ENCODE data around the gene ZFP36.

The ZFP36 gene

DNA sequence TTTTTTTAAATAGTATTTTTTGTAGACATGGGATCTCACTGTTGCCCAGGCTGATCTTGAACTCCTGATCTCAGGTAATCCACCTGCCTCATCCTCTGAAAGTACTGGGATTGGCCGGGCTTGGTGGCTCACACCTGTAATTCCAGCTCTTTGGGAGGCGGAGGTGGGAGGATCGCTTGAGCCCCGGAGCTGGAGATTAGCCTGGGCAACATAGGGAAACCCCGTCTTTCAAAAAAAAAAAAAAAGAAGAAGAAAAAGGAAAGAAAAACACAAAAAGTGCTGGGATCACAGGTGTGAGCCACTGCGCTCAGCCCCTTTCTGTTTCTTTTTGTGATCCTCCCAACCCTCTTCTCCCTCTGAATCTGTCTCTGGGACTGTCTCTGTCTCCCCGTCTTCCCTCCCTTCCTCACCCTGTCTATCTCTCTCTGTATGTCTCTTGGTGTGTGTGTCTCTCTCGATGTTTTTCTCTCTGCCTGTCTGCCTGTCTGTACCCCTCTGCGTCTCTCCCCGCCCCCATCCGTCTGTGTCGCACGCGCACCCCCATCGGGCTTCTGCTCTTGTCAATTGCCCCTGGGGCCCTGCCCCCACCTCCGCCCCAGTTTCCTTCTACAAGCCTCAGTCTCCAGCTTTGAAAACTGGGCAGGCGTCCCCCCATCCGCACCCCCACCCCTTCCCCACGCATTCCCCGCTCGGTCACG, 540 bp upstream of the ZFP36 start:
- DNase-seq (ENCODE audit: low read depth): peak; percentile 82

DNA sequence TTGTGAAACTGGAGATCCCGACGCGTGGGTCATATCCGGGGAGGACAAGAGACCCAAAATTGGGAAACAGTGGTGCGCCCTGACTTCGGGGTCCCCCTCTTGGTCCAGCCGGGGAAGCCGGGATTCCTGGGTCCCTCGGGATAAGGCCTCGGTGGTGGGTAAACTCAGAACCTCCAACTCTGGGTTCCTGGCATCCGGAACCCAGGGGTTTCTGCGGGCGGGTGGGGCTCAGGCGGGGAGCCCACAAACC, 688 bp downstream of the ZFP36 start:
- no peak for DNase-seq (ENCODE audit: low read depth)

DNA sequence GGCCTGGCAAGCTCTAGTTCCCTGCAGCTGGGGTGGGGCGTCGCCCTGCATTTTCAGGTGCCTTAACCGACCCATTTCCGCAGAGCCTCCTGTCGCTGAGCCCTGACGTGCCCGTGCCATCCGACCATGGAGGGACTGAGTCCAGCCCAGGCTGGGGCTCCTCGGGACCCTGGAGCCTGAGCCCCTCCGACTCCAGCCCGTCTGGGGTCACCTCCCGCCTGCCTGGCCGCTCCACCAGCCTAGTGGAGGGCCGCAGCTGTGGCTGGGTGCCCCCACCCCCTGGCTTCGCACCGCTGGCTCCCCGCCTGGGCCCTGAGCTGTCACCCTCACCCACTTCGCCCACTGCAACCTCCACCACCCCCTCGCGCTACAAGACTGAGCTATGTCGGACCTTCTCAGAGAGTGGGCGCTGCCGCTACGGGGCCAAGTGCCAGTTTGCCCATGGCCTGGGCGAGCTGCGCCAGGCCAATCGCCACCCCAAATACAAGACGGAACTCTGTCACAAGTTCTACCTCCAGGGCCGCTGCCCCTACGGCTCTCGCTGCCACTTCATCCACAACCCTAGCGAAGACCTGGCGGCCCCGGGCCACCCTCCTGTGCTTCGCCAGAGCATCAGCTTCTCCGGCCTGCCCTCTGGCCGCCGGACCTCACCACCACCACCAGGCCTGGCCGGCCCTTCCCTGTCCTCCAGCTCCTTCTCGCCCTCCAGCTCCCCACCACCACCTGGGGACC, 1.2 kb downstream of the ZFP36 start:
- no peak for DNase-seq (ENCODE audit: low read depth)

- no peak for DNase-seq (ENCODE audit: low read depth)
Observed at GRCh38 chr19:39408392-39409207, 2.0 kb downstream of the ZFP36 start.

GRCh38 chr19:39409208-39410016, 2.8 kb downstream of the ZFP36 start:
- DNase-seq (ENCODE audit: low read depth): peak; percentile 73

GRCh38 chr19:39410017-39410830, 3.6 kb downstream of the ZFP36 start:
- DNase-seq (ENCODE audit: low read depth): no peak

GRCh38 chr19:39410831-39411080, 4.1 kb downstream of the ZFP36 start:
- DNase-seq (ENCODE audit: low read depth): no peak

DNA sequence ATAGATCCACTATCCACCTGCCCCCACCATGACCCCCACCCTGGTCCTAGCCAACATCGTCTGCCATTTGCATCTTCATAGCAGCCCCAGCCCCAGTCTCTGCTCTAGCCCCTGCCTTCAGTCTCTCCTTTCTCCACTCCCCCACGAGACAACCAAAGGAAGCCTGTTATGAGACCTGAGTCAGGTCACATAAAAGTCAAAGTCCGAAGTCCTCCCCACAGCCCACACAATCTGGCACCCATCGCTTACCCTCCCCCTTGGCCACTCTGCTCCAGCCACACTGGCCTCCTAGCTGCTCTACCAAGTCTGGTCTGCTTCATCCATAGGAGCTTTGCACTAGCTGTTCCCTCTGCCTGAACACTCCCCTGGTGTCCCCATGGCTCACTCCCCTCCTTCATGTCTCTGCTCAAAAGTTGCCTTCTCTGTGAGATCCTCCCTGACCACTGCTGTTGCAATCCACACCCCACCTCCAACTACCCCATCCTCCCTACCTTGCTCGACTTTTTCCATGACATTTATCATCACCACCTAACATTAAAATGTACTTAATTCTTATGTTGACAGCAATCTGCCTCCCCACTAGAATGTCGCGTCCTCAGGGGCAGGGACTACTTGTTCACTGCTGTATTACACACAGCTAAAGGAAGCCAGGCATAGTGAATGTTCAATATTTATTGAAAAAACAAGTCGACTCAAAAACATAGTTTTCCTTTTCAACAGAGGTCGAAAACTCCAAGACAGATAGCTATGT, 4.6 kb downstream of the ZFP36 start:
- no peak for DNase-seq (ENCODE audit: low read depth)

DNA sequence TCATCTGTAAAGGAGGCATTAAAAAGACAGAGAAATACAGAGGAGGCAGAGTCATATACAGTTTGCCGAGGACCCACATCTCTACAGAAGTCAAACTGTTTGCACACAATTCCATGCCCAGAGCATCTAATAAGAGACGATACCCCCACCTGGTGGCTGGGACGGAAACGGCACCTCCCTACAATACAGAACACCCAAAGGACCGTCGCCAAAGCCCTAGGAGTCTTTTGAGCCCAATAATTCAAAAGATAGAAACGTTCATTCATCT, 5.1 kb downstream of the ZFP36 start:
- DNase-seq (ENCODE audit: low read depth): peak; percentile 82

DNA sequence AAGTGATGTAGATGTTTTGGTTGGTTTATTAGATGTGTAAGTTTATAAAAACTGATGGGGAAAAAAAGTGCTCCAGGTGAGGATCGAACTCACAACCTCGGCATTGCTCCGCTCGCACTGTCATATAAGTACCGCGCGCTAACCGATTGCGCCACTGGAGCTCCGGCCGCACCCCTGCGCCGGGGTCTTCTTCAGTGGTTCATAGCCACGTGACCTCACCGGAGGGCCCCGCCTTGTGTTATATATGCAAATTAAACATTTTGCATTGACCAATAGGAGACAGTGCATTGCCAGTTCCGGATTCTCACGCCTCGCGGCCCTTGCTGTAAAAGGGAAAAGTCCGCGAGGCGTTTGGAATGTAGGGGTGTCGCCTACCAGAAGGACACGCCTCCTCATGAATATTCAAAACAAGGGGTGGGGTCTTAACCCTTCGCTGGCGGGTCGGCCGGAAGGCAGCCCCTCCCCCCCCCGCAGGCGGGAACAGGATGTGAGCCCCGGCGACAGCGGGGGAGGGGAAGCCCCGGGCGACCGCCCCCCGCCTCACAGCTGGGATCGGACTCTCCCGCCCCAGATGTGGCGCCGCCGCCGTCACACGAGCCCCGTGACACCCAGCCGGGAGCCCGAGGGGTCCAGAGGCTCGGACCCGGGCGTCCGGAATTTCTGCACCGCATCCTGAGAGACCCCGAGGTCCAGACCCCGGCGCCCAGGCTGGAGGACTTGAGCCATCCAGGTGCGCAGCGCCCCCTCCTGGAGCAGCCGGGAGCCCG, 5.6 kb downstream of the ZFP36 start, which contains the start of gene PLEKHG2:
TSS of gene PLEKHG2 (plus strand) at position 570 of the 767 bp plus-strand sequence. CDS start 1,418 bp downstream, outside the sequence.
- peak; percentile 96 for DNase-seq (ENCODE audit: low read depth)

GRCh38 chr19:39412867-39413271, 6.2 kb downstream of the ZFP36 start:
- DNase-seq (ENCODE audit: low read depth): no peak

DNA sequence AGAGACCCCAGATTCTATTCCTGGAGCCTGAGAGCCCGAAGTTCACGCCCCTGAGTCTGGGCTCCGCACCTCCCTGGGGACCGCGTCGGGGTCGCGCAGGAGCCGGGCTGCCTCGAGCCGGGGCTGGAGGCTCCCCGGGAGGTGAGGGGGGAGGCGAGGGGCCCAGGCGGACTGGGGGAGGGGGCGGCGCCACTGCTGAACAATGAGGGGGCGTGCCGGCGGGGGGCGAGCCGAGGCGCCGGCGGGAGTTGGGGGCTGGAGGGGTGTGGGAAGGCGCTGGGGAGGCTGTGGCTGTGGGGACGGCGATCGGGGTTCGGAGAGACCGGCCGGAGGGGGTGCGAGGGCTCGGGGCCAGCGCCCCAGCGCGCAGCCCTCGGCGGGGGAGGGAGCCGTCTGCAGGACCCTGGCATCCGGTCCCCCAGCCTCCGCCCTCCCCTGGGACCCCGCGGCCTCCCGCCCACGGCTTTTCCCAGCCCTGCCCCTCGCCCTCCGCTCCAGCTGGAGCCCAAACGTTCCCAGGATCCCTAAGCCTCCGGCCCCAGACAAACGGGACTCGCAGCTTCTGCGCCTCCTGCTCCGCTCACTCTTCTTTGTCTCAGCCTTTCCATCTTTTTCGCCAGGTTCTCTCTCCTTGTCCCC, 6.7 kb downstream of the ZFP36 start:
- no peak for DNase-seq (ENCODE audit: low read depth)

- DNase-seq (ENCODE audit: low read depth): no peak
Observed at GRCh38 chr19:39413911-39414608, 7.4 kb downstream of the ZFP36 start.

DNA sequence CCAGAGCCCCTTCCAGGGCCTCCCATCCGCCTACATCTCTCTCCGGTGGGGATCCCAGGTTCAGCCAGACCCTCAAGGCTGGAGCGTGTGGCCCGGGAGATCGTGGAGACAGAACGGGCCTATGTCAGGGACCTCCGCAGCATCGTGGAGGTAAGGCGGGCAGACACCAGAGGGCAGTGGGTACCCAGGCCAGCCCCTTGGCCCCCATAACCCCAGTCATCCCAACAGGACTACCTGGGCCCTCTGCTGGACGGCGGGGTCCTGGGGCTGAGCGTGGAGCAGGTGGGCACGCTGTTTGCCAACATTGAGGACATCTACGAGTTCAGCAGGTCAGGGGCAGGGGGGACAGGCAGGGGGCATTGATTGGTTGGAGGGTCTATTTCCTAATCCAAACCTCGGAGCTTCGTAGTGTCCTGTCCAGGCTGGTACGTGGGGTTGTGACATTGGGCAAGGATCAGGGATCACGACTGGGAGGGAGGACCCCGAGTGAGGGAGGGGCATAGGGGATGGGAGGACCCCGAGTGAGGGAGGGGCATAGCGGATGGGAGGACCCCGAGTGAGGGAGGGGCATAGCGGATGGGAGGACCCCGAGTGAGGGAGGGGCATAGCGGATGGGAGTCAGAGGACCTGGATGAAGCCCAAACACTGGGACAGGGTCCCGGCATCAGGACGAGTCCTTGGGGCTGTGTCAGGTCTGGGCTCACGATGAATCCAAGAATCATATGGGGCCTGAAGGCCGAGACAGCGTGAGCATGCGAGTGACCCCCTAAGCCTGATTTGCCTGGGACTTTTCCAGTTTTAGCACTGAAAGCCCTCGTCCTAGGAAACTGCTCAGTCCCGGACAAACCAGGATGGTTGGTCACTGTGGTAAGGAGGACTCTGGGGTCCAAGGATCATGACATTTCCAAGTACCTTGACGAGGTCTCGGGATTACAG, 8.7 kb downstream of the ZFP36 start:
- no peak for DNase-seq (ENCODE audit: low read depth)

DNA sequence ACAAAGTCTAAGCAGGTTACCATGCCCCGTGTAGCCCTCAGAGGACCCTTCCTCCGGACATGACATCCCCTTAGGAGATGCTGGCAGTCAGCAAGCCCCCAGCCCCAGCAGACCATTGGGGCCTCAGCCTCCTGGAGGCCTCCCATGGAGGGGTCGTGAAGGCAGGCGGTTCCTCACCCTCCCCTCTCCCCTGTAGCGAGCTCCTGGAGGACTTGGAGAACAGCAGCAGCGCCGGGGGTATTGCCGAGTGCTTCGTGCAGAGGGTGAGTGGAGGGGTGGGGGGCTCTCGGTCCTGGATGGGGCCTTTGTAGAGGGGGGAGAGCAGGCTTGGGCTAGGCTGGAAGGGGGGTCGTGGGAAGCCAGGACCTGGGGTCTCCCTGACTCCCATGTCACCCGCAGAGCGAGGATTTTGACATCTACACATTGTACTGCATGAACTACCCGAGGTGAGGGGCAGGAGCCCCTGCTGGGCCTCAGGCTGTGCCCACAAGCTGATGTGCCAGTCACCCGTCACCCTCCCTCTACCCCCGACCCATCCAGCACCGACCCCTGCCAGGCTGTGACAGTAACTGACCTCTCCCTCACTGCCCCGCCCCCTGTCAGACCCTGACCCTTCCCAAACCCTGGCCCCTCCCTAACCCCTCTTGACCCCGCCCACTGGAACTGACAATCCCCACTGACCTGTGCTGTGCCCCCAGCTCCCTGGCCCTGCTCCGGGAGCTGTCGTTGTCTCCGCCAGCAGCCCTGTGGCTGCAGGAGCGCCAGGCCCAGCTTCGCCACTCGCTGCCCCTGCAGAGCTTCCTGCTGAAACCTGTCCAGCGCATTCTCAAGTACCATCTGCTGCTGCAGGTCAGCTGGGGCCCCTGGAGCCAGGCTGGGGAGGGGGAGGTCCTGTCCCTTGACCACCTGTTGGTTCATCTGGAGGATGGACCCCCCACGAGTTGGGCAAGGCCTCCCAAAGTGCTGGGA, 9.8 kb downstream of the ZFP36 start:
- no peak for DNase-seq (ENCODE audit: low read depth)

DNA sequence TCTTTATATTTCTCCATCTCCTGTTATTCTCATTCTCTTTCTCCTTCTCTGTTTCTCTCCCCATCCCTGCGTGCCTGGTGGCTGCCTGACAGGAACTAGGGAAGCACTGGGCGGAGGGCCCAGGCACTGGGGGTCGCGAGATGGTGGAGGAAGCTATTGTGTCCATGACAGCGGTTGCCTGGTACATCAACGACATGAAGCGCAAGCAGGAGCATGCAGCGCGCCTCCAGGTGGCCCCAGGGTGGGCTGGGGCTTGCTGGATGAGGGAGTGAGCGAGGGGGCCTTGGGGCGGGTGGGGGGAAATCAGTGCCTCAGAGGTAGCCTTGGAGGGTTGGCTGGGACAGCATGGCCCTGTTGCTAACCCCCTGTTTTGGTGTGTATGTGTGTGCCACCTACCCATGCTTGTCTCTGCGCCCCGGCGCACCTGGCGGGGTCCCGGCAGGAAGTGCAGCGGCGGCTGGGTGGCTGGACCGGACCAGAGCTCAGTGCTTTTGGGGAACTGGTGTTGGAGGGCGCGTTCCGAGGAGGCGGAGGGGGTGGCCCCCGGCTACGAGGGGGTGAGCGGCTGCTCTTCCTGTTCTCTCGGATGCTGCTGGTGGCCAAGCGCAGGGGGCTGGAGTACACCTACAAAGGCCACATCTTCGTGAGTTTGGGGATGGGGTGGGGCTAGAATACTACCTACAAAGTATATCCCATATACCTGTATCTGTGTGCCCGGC, 11.0 kb downstream of the ZFP36 start:
- DNase-seq (ENCODE audit: low read depth): no peak
